Esophagus squamous epithelium (tissue), 5 donors: Measurements from ENCODE around the gene LCOR. TPM values are rescaled to one million over a fixed set of nuclear protein-coding genes. Genes with fewer than 3 reads are reported as not detected.

Experiments
- DNase-seq: peaks from one replicate; lab custom pipeline; 2025; lab: John Stamatoyannopoulos, UW
- H3K27ac ChIP-seq, 4 donors: fragments of 200-600 bp; sonication (generic); one replicate each; pipeline ENCODE4 v1.5.1; 2016 to 2019; ENCODE audit warnings: mild to moderate bottlenecking in 1 of 4
- H3K27me3 ChIP-seq, 4 donors: fragments of 200-600 bp; sonication (generic); 1 replicate in 3 of 4; 2 replicates in 1 of 4; pipeline versions ENCODE4 v1.5.1 to v1.6.0; 2017 to 2021; ENCODE audit warnings: antibody characterized with exemption in 1 of 4
- H3K36me3 ChIP-seq, 3 donors: fragments of 200-600 bp; sonication (generic); one replicate each; pipeline ENCODE4 v1.5.1; 2016 to 2019
- H3K4me1 ChIP-seq, 3 donors: fragments of 200-600 bp; sonication (generic); one replicate each; pipeline ENCODE4 v1.5.1; 2017 to 2019
- H3K4me3 ChIP-seq, 4 donors: fragments of 200-600 bp; sonication (generic); 1 replicate in 3 of 4; 2 replicates in 1 of 4; pipeline ENCODE4 v1.5.1; 2016 to 2019; ENCODE audit warnings: mild to moderate bottlenecking in 2 of 4, moderate library complexity in 1 of 4
- H3K9me3 ChIP-seq, 3 donors: fragments of 200-600 bp; sonication (generic); one replicate each; pipeline ENCODE4 v1.5.1; 2016 to 2019
- POLR2A ChIP-seq, 4 donors: fragments of 450-650 bp; IDR thresholded peaks; one replicate each; pipeline ENCODE4 v1.6.1; 2017; ENCODE audit warnings: antibody characterized with exemption in 4 of 4, mild to moderate bottlenecking in 4 of 4, moderate library complexity in 3 of 4
- WGBS, 2 donors: methylation state at CpG; one replicate each; pipeline ENCODE4 v1.1.5; 2018; 5-methylcytosine and 5-hydroxymethylcytosine counted together
- intact Hi-C: fragments of 100-400 bp; cut with DNase I; formaldehyde crosslinking; loops from one replicate; pipeline ENCODE4 v1.15.0; 2022
- total RNA-seq, 4 donors: library from RNA; depleted of rRNA; stranded (reverse); fragments of >200 nt; gene quantifications; one replicate each; pipeline ENCODE4 v1.1.0, GENCODE V29; 2016
- TF ChIP-seq, protein P1 (sequence below), 6 experiments: fragments of 450-650 bp in 4 of 6; fragments of 200-600 bp in 2 of 6; sonication (generic) in 2 of 6; IDR thresholded peaks; one replicate each; pipeline ENCODE4 v1.5.1; 2016 to 2019; ENCODE audit warnings: antibody characterized with exemption in 6 of 6, mild to moderate bottlenecking in 4 of 6, moderate library complexity in 4 of 6
- donor health status: DM: yes; HTN: yes; CAD: no.

Gene LCOR
- total RNA-seq, 4 donors from 2014 or later: 16.9 to 112 (median 30.4) TPM

DNA sequence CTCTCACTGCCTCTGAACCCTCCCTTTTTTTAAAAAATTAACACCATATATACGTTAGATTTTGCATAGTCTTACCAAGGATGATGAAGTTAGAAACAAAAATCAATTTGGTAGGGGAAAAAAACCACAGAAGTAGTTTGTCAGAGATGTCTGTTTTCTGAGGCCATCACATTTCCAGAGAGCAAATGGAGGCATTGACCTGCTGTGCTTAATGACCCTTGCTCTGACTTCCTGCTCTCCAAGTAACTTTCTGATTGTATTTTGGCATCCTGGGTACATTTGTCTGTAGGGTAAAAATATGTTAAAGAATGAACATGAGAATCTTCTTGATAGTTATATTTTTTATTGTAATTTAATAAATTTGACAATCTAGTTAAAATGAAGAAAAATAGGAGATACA, 140.2 kb downstream of the LCOR start:
- Histone ChIP-seq H3K4me1 (no peaks in the 10 kb centered on the region), H3K9me3 (no peaks in the 10 kb centered on the region), H3K27ac (no peak overlapping the region), H3K36me3 (no peaks in the 10 kb centered on the region), H3K4me3 (no peak overlapping the region), H3K27me3 (no peaks in the 10 kb centered on the region)
- intact Hi-C loops: no loop called here
- DNase-seq: no peak
- WGBS, 2 donors: 83 to 90% methylated on average over 1 of the region's 1 CpG
- TF ChIP-seq, protein P1, sequence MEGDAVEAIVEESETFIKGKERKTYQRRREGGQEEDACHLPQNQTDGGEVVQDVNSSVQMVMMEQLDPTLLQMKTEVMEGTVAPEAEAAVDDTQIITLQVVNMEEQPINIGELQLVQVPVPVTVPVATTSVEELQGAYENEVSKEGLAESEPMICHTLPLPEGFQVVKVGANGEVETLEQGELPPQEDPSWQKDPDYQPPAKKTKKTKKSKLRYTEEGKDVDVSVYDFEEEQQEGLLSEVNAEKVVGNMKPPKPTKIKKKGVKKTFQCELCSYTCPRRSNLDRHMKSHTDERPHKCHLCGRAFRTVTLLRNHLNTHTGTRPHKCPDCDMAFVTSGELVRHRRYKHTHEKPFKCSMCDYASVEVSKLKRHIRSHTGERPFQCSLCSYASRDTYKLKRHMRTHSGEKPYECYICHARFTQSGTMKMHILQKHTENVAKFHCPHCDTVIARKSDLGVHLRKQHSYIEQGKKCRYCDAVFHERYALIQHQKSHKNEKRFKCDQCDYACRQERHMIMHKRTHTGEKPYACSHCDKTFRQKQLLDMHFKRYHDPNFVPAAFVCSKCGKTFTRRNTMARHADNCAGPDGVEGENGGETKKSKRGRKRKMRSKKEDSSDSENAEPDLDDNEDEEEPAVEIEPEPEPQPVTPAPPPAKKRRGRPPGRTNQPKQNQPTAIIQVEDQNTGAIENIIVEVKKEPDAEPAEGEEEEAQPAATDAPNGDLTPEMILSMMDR (IDR thresholded peaks at IDR 0.05): no peak
- no peak for TF ChIP-seq POLR2A (IDR thresholded peaks at IDR 0.05)

DNA sequence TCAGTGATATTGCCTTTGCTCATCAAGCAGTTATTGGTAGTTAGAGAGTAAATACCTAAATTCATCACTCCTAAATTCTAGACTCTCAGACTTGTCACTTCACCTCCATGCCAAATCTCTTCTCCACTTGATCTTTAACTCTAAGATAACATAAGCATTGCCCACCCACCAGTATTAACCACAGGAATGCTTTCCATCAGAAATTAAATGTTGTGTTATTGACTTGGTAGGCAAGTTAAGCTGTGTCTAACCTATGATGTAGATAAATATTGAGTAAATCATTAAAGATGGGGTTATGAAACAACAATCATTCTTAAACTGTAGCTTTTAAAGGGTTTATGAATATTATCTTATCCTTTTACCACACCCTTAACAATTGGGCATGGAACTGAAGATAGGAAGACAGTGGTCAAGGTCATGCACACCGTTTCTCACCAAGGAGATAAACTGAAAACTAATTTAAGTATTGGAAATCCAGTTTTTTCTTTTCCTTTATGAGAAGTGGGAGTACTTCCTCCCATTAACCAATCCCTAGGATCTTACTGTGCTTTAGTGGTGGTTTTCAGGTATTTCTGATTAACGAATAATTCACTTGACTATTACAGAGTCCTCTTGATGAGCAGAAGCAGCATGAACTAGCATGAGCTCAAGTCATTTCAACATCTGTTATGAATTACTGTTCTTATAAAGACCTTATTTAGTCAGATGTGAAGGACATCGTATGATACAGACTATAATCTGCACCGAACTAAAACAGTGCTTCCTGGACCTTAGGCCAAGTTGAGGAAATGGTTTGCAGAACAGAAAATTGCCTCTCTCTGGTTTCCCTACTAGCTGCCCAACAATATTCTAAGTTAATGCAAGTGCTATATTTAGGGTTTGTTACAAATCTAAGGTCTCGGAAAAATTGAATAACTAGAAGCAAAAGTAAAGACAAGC, 142.0 kb downstream of the LCOR start:
- no peaks in the 10 kb centered on the region for H3K36me3 ChIP-seq
- intact Hi-C loops: no loop called here
- H3K27me3 ChIP-seq: no peaks in the 10 kb centered on the region
- H3K9me3 ChIP-seq: no peaks in the 10 kb centered on the region
- DNase-seq: no peak
- no peaks in the 10 kb centered on the region for H3K4me1 ChIP-seq
- no peak overlapping the region for H3K27ac ChIP-seq
- TF ChIP-seq, protein P1 (IDR thresholded peaks at IDR 0.05): no peak
- no peak for TF ChIP-seq POLR2A (IDR thresholded peaks at IDR 0.05)
- 51 to 75% methylated on average over 5 of the region's 5 CpGs for WGBS, 2 donors
- H3K4me3 ChIP-seq: no peak overlapping the region

DNA sequence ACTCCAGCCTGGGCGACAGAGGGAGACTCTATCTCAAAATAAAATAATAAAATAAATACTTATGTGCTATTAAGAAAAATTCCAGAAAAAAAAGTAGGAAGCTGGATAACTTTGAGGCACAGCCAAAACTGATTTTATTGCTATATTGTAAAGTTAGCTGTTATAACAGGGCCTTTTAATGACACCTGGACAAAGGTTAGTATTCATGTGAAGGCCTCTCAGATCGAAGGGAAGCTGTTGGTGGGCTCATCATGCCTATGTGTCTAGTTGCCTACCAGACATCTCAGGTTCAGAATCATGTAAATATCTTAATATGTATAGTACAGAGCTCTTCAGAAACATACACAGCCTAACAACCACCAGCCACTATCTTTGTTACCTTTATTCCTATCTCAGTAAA, 143.0 kb downstream of the LCOR start:
- no peak overlapping the region for H3K4me3 ChIP-seq
- no peaks in the 10 kb centered on the region for H3K27me3 ChIP-seq
- TF ChIP-seq POLR2A (IDR thresholded peaks at IDR 0.05): no peak
- TF ChIP-seq, protein P1 (IDR thresholded peaks at IDR 0.05): no peak
- H3K27ac ChIP-seq: no peak overlapping the region
- intact Hi-C loops: no loop called here
- no peaks in the 10 kb centered on the region for H3K4me1 ChIP-seq
- no peaks in the 10 kb centered on the region for H3K9me3 ChIP-seq
- 88 to 90% methylated on average over 1 to 2 of the region's 2 CpGs for WGBS, 2 donors
- H3K36me3 ChIP-seq: no peaks in the 10 kb centered on the region
- DNase-seq: no peak

DNA sequence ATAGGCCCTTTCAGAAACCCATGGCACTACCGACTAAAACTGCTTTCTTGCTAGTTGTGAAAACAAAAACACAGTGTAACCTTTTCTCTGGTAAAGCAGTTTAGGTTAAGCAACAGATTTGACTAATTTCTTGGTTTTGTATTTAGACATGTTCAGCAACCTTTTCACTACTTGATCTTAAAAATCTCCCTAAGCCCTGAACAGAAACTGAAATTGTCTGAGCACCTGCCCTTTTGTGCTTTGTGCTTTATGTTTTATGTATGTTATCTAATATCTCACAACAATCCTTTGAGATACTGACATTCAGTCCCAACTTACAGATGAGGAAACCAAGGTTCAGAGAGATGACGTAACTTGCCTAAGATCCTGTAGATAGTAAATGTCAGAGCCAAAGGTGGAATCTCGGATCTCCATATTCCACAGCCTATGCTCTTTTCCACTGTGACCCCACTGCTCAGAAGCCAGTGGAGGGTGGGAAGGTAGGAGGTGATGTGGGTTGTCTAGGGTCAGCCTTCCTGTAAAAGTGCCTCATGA, 146.6 kb downstream of the LCOR start:
- intact Hi-C loops: no loop called here
- TF ChIP-seq, protein P1 (IDR thresholded peaks at IDR 0.05): no peak
- no peak for TF ChIP-seq POLR2A (IDR thresholded peaks at IDR 0.05)
- DNase-seq: no peak
- no peaks in the 10 kb centered on the region for H3K27me3 ChIP-seq
- H3K27ac ChIP-seq: no peak overlapping the region
- H3K4me1 ChIP-seq: no peaks in the 10 kb centered on the region
- peaks cover 6 to 29% (median 6%) of the 10 kb centered on the region in 3 donors for H3K36me3 ChIP-seq
- H3K4me3 ChIP-seq: no peak overlapping the region
- H3K9me3 ChIP-seq: no peaks in the 10 kb centered on the region
- 74% methylated on average over 3 of the region's 3 CpGs for WGBS, 2 donors
